ENCODE results near the gene SH3PXD2A. TPM values are rescaled to one million over a fixed set of nuclear protein-coding genes. Genes with fewer than 3 reads are reported as not detected.

Gene SH3PXD2A
- total and polyA plus RNA-seq, 3 experiments from 2014 or later, result 0.48 to 8.0 (median 7.7) TPM

DNA sequence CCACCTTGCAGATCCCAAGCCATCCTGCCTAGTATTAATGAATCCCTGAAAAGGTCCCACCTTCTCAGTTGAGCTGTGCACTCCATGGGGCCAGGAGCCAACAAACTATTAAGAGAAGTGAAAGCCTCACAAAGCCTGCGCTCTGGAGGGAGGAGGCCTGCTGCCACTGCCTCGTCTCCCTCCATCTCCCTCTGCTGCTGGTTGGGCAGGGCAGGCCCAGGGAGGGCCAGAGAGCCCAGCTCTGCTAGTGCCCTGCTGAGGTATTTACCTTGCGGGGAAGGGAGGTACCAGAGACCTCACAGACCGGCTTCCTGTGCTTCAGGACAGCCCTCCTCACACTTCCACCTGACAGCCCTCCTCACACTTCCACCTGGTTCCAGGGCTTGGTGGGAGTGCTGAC lies 171.5 kb downstream of the SH3PXD2A start:
- H3K36me3 Mint-ChIP-seq, result no peaks in the 10 kb centered on the region
- H3K27me3 ChIP-seq (ENCODE audit: insufficient read depth, low read length, poor library complexity, severe bottlenecking), result no peaks in the 10 kb centered on the region
- H3K4me1 ChIP-seq (ENCODE audit: insufficient read depth, low read length), result peaks cover 2% of the 10 kb centered on the region
- CTCF ChIA-PET, result interaction anchor here (1.4 to 5.6 kb wide), 2 partner anchors 13 to 78 kb away, joined by 4 to 55 read pairs; no protein-coding TSS in a partner anchor
- no peaks in the 10 kb centered on the region for H3K9me3 ChIP-seq (ENCODE audit: low read length)
- POLR2A ChIA-PET, result no interaction called here
- H3K9me3 Mint-ChIP-seq, result no peaks in the 10 kb centered on the region
- peaks cover 0 to 8% (median 0%) of the 10 kb centered on the region in 3 donors for H3K4me1 Mint-ChIP-seq
- no peak overlapping the region for H3K4me3 ChIP-seq (ENCODE audit: low read length)
- no peak for DNase-seq
- no peak overlapping the region for H3K27ac ChIP-seq (ENCODE audit: low read depth, low read length)
- H3K27ac Mint-ChIP-seq, result no peak overlapping the region
- no peaks in the 10 kb centered on the region for H3K27me3 Mint-ChIP-seq
- H3K4me3 Mint-ChIP-seq, result no peak overlapping the region
- H3K36me3 ChIP-seq (ENCODE audit: insufficient read depth, low read length), result no peaks in the 10 kb centered on the region

DNA sequence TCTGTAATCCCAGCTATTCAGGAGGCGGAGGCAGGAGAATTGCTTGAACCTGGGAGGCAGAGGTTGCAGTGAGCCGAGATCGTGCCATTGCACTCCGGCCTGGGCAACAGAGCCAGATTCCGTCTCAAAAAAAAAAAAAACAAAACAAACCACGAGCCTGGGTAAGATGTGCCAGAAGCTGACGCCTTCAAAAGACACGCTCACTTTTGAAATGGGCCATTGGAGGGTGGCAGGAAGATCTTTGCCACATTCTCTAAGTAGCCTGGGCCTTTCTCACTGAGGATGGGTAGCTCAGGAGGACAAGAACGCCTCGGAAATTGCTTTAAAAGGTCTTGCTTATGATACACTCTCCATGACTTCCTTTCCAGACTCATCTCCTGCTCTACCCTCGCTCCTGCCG lies 172.7 kb downstream of the SH3PXD2A start:
- ChIA-PET CTCF (interaction anchor here (5.6 kb wide), 1 partner anchor 77 kb away, joined by 55 read pairs; no protein-coding TSS in a partner anchor), POLR2A (no interaction called here)
- no peaks in the 10 kb centered on the region for H3K36me3 ChIP-seq (ENCODE audit: insufficient read depth, low read length)
- no peaks in the 10 kb centered on the region for H3K27me3 ChIP-seq (ENCODE audit: insufficient read depth, low read length, poor library complexity, severe bottlenecking)
- Mint-ChIP-seq H3K27ac (peak overlapping the region in 2 of 8 donors; percentile 17 to 50), H3K4me3 (no peak overlapping the region), H3K27me3 (peaks cover 0 to 2% of the 10 kb centered on the region in 2 donors), H3K4me1 (peaks cover 10 to 20% (median 10%) of the 10 kb centered on the region in 3 donors), H3K9me3 (no peaks in the 10 kb centered on the region), H3K36me3 (peaks cover 0 to 3% (median 0%) of the 10 kb centered on the region in 3 donors)
- H3K9me3 ChIP-seq (ENCODE audit: low read length), result no peaks in the 10 kb centered on the region
- no peak overlapping the region for H3K4me3 ChIP-seq (ENCODE audit: low read length)
- no peak overlapping the region for H3K27ac ChIP-seq (ENCODE audit: low read depth, low read length)
- DNase-seq, result no peak
- H3K4me1 ChIP-seq (ENCODE audit: insufficient read depth, low read length), result peaks cover 13% of the 10 kb centered on the region

DNA sequence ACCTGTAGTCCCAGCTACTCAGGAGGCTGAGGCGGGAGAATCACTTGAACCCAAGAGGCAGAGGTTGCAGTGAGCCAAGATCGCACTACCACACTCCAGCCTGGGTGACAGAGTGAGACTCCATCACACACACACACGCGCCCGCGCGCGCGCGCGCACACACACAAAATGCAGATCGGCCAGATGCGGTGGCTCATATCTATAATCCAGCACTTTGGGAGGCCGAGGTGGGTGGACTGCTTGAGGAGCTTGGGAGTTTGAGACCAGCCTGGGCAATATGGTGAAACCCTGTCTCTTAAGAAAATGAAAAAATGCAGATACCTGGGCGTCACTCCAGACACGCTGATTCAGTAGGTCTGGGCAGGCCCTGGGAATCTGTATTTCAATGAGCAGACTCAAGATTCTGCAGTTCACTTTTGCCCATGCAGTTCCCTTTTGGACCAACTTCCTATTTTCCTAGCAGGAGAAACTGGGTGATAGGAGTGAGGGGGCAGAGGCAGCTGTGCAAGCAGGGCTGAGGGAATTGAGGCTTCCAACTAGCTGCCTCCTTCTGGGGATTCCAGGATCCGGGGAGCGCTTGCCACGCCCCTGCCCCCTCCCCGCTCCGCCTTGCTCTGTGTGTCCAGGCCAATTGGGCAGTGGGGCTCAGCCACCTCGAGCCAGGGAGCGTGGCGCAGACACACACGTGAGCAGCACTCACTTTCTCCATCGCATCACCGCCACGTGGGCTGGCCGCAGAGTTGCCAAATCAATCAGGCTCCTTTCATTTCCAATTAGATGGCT lies 173.6 kb downstream of the SH3PXD2A start:
- H3K4me3 Mint-ChIP-seq, result no peak overlapping the region
- H3K27me3 Mint-ChIP-seq, result peaks cover 0 to 2% of the 10 kb centered on the region in 2 donors
- ChIA-PET CTCF (no interaction called here), POLR2A (no interaction called here)
- no peaks in the 10 kb centered on the region for H3K9me3 Mint-ChIP-seq
- no peak for DNase-seq
- Histone ChIP-seq H3K27ac (ENCODE audit: low read depth, low read length) (no peak overlapping the region), H3K4me3 (ENCODE audit: low read length) (no peak overlapping the region), H3K27me3 (ENCODE audit: insufficient read depth, low read length, poor library complexity, severe bottlenecking) (no peaks in the 10 kb centered on the region), H3K9me3 (ENCODE audit: low read length) (no peaks in the 10 kb centered on the region), H3K4me1 (ENCODE audit: insufficient read depth, low read length) (peaks cover 20% of the 10 kb centered on the region), H3K36me3 (ENCODE audit: insufficient read depth, low read length) (no peaks in the 10 kb centered on the region)
- H3K27ac Mint-ChIP-seq, result peak overlapping the region in 2 of 8 donors; percentile 24 to 42
- H3K4me1 Mint-ChIP-seq, result peaks cover 11 to 28% (median 11%) of the 10 kb centered on the region in 3 donors
- H3K36me3 Mint-ChIP-seq, result peaks cover 0 to 3% (median 0%) of the 10 kb centered on the region in 3 donors

DNA sequence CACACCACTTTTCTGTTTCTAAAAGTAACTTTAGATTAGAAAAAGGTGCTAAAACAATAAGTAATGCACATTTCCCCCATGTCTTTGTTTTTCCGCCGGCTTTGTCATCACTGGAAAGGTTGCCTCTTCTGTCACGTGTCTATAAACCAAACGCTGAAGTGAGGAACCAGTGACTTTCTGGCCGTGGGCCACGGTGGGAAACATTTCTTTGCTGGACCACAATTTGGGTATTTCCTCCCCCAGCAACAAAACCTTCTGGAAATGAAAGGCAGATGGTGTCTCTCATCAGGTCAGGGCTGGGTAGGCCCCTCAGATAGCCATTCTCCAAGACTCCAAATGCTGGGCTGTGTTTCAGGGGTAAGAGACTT lies 174.5 kb downstream of the SH3PXD2A start:
- H3K36me3 Mint-ChIP-seq, result peaks cover 0 to 3% (median 0%) of the 10 kb centered on the region in 3 donors
- H3K36me3 ChIP-seq (ENCODE audit: insufficient read depth, low read length), result no peaks in the 10 kb centered on the region
- no peak for DNase-seq
- no peak overlapping the region for H3K4me3 ChIP-seq (ENCODE audit: low read length)
- peak overlapping the region in 2 of 8 donors; percentile 10 to 55 for H3K27ac Mint-ChIP-seq
- H3K9me3 Mint-ChIP-seq, result no peaks in the 10 kb centered on the region
- peaks cover 0 to 2% of the 10 kb centered on the region in 2 donors for H3K27me3 Mint-ChIP-seq
- CTCF ChIA-PET, result interaction anchor here (1.7 kb wide), 1 partner anchor 8 kb away, joined by 8 read pairs; no protein-coding TSS in a partner anchor
- peaks cover 20% of the 10 kb centered on the region for H3K4me1 ChIP-seq (ENCODE audit: insufficient read depth, low read length)
- H3K4me3 Mint-ChIP-seq, result no peak overlapping the region
- H3K27ac ChIP-seq (ENCODE audit: low read depth, low read length), result no peak overlapping the region
- H3K27me3 ChIP-seq (ENCODE audit: insufficient read depth, low read length, poor library complexity, severe bottlenecking), result no peaks in the 10 kb centered on the region
- peaks cover 11 to 30% (median 11%) of the 10 kb centered on the region in 3 donors for H3K4me1 Mint-ChIP-seq
- no peaks in the 10 kb centered on the region for H3K9me3 ChIP-seq (ENCODE audit: low read length)
- POLR2A ChIA-PET, result no interaction called here

DNA sequence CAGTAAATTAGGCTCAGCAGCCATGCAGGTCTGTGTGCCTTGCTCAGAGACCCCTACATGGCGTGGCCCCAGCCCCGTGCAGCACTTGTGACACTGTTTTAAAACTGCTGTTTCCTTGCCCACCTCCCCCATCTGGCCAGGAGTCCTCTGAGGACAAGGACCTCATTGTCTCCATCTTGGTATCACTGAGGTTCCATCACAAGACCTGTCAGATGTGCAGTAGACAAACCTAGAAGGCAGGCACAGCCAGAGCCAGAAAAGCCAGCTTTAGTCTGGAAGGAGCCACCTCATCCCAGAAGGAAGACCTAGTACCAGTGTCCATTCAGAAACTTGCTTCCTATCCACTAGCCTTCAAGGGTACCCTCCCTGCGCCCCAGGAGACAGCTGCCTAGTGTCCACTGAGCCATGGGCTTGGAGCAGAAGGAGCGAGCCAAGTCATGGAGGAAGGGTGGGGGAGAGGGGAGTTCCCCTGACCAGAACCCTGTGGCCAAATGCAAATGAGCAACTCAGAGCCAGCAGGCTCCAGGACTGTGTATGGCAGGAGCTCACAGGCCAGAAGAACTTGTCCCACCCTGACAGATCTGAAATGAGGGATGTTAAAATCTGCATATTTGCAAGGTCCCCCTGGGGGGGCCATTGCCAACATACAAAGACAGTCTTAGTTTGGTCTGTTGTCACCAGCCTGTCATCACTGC lies 176.1 kb downstream of the SH3PXD2A start:
- no peak for DNase-seq
- H3K27me3 ChIP-seq (ENCODE audit: insufficient read depth, low read length, poor library complexity, severe bottlenecking), result no peaks in the 10 kb centered on the region
- H3K4me1 ChIP-seq (ENCODE audit: insufficient read depth, low read length), result peaks cover 20% of the 10 kb centered on the region
- peaks cover 11 to 30% (median 11%) of the 10 kb centered on the region in 3 donors for H3K4me1 Mint-ChIP-seq
- ChIA-PET POLR2A (interaction anchor here (1.6 kb wide), 1 partner anchor 18 kb away, joined by 5 read pairs; no protein-coding TSS in a partner anchor), CTCF (interaction anchor here (1.5 to 2.1 kb wide), 3 partner anchors 10 to 115 kb away, joined by 3 to 8 read pairs (median 7); no protein-coding TSS in a partner anchor)
- no peak overlapping the region for H3K4me3 Mint-ChIP-seq
- H3K27ac ChIP-seq (ENCODE audit: low read depth, low read length), result no peak overlapping the region
- H3K36me3 Mint-ChIP-seq, result peaks cover 0 to 3% (median 0%) of the 10 kb centered on the region in 3 donors
- H3K9me3 Mint-ChIP-seq, result no peaks in the 10 kb centered on the region
- H3K9me3 ChIP-seq (ENCODE audit: low read length), result no peaks in the 10 kb centered on the region
- H3K27ac Mint-ChIP-seq, result peak overlapping the region; percentile 36 to 98 (median 96)
- no peak overlapping the region for H3K4me3 ChIP-seq (ENCODE audit: low read length)
- H3K36me3 ChIP-seq (ENCODE audit: insufficient read depth, low read length), result no peaks in the 10 kb centered on the region
- peaks cover 0 to 2% of the 10 kb centered on the region in 2 donors for H3K27me3 Mint-ChIP-seq

DNA sequence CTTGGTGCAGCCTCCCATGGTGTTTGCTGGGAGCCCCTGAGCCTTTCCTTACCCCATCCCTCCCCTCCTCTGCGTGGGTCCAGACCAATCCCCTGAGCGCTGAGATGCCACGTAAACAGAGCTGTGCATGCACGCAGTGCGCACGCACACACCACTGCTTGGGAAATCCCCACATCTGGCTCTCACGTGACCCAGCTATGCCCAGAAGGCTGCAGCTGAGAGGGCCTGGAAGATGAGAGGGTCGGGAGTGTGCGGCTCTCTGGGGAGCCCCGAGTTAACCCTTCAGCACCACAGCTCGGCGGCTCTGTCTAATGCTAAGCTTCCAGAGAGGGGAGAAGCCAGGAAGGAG lies 177.2 kb downstream of the SH3PXD2A start:
- Histone ChIP-seq H3K9me3 (ENCODE audit: low read length) (no peaks in the 10 kb centered on the region), H3K36me3 (ENCODE audit: insufficient read depth, low read length) (no peaks in the 10 kb centered on the region), H3K27ac (ENCODE audit: low read depth, low read length) (peak overlapping the region; percentile 67), H3K4me3 (ENCODE audit: low read length) (peak overlapping the region; percentile 68), H3K4me1 (ENCODE audit: insufficient read depth, low read length) (peaks cover 20% of the 10 kb centered on the region), H3K27me3 (ENCODE audit: insufficient read depth, low read length, poor library complexity, severe bottlenecking) (no peaks in the 10 kb centered on the region)
- CTCF ChIA-PET, result interaction anchor here (2.1 kb wide), 1 partner anchor 11 kb away, joined by 7 read pairs; no protein-coding TSS in a partner anchor
- DNase-seq, result peak; percentile 82 to 93 (median 83)
- peak overlapping the region; percentile 61 to 91 (median 86) for H3K4me3 Mint-ChIP-seq
- peaks cover 0 to 3% (median 0%) of the 10 kb centered on the region in 3 donors for H3K36me3 Mint-ChIP-seq
- H3K4me1 Mint-ChIP-seq, result peaks cover 11 to 30% (median 11%) of the 10 kb centered on the region in 3 donors
- POLR2A ChIA-PET, result interaction anchor here (0.6 to 1.6 kb wide), 3 partner anchors 17 to 94 kb away, joined by 5 to 7 read pairs (median 5); no protein-coding TSS in a partner anchor
- peak overlapping the region; percentile 72 to 99 (median 96) for H3K27ac Mint-ChIP-seq
- H3K9me3 Mint-ChIP-seq, result no peaks in the 10 kb centered on the region
- H3K27me3 Mint-ChIP-seq, result peaks cover 0 to 2% of the 10 kb centered on the region in 2 donors

DNA sequence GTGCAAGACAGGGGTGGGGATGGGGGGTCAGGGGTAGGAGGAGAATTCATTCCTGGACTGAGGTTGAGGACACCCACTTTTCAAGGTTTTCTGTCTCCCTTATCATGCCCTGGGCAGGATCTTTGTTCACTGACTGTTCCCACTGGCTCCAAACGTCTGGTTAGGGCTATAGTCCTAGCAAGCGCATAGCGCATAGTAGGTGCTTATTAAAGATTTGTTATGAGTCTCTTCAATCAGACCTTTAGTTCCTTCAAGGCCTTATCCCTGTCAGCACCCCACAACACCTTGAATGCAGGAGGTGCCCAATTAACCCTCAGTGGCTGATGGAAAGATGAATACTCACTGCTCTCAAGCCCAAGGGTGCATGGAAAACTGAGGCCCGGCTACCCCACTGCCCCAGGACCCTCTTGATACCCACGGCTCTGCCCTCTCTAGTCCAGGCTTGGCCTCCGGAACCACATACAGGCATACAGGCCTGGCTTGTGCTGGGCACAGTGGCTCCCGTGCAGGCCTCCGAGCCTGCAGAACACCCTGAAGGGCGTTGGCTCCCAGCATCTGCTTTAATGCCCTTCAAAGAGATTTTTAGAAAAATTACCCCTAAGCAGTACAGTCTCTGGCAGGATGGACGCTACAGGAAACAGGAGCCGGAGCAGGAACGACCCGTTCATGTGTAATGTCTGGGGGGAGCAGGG lies 177.7 kb downstream of the SH3PXD2A start:
- Mint-ChIP-seq H3K4me1 (peaks cover 11 to 30% (median 11%) of the 10 kb centered on the region in 3 donors), H3K27ac (peak overlapping the region; percentile 72 to 99 (median 96)), H3K4me3 (peak overlapping the region; percentile 61 to 91 (median 86)), H3K27me3 (peaks cover 0 to 2% of the 10 kb centered on the region in 2 donors), H3K36me3 (peaks cover 0 to 3% (median 0%) of the 10 kb centered on the region in 3 donors), H3K9me3 (no peaks in the 10 kb centered on the region)
- Histone ChIP-seq H3K27me3 (ENCODE audit: insufficient read depth, low read length, poor library complexity, severe bottlenecking) (no peaks in the 10 kb centered on the region), H3K4me1 (ENCODE audit: insufficient read depth, low read length) (peaks cover 20% of the 10 kb centered on the region), H3K36me3 (ENCODE audit: insufficient read depth, low read length) (no peaks in the 10 kb centered on the region), H3K9me3 (ENCODE audit: low read length) (no peaks in the 10 kb centered on the region), H3K27ac (ENCODE audit: low read depth, low read length) (peak overlapping the region; percentile 67), H3K4me3 (ENCODE audit: low read length) (peak overlapping the region; percentile 68)
- ChIA-PET POLR2A (interaction anchor here (0.6 to 1.6 kb wide), 3 partner anchors 17 to 93 kb away, joined by 5 to 7 read pairs (median 5); no protein-coding TSS in a partner anchor), CTCF (interaction anchor here (2.1 kb wide), 1 partner anchor 10 kb away, joined by 7 read pairs; no protein-coding TSS in a partner anchor)
- no peak for DNase-seq

Measured in CD8-positive, alpha-beta memory T cell (primary cell).